ENCODE data around the gene KDM8.
A peak's percentile ranks its signal among the peaks of the same experiment; 100 is the strongest.

Gene KDM8

DNA sequence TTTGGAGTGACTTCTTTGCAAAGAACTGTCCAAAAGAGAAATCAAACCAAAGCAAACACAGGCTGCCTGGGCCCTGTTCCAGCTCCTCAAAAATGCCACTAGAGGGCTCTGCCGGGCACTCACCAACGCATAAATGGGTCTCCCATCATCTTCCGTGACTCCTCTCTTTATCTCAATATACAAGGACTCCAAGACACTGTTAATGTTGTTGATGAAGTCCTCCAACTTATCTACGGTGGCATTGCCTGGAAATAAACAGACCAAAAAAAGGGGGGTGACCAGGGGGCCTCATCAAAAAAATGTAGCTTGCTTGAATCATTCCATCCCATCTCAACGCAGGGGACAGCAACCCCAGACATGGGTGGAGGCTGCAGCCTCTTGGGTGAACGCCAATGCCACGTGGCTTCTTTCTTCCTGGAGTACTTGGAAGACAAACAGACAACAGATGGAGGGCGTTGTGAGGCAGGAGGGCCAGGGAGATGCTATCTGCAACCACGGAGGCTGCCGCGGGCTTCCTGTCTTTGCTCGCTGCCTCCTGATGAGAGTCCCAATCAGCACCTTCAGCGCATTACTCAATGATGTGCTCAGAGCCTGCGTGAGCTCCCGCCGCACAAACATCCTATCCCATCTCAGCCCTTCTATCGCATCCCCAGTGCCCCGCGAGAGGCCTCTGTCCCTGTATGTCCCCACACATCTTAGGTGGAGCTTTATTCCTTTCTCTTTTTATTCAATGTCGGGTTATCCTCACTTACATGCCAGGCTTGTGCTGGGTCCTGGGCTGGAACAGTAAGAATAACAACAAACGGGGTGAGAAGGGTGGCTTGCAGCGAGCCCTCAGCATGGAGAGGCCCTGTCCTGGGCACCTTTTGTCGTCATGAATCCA lies 32.0 kb downstream of the KDM8 start:
- TF ChIP-seq, protein P1, sequence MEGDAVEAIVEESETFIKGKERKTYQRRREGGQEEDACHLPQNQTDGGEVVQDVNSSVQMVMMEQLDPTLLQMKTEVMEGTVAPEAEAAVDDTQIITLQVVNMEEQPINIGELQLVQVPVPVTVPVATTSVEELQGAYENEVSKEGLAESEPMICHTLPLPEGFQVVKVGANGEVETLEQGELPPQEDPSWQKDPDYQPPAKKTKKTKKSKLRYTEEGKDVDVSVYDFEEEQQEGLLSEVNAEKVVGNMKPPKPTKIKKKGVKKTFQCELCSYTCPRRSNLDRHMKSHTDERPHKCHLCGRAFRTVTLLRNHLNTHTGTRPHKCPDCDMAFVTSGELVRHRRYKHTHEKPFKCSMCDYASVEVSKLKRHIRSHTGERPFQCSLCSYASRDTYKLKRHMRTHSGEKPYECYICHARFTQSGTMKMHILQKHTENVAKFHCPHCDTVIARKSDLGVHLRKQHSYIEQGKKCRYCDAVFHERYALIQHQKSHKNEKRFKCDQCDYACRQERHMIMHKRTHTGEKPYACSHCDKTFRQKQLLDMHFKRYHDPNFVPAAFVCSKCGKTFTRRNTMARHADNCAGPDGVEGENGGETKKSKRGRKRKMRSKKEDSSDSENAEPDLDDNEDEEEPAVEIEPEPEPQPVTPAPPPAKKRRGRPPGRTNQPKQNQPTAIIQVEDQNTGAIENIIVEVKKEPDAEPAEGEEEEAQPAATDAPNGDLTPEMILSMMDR (IDR thresholded peaks at IDR 0.05; ENCODE audit: insufficient read depth, missing control alignments), result peak; percentile 82
- FAIRE-seq (no peak), DNase-seq (ENCODE audit: insufficient read length, low spot score) (no peak)

DNA sequence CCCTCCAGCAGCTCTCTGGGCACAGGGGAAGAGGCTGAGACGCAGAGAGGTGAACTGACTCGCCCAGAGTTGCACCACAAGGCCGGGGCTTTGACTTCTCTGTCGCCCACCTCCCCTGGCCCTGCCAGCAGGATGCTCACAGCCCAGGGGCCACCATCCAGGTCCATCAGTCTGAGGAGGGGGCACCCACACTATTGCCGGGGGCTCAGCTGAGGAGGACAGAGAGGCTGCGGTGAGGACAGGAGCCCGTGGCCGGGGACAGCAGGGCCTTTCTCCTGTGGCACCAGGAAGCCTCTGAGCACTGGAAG lies 32.6 kb downstream of the KDM8 start:
- TF ChIP-seq, protein P1 (IDR thresholded peaks at IDR 0.05; ENCODE audit: insufficient read depth, missing control alignments), result no peak
- DNase-seq (ENCODE audit: insufficient read length, low spot score) (no peak), FAIRE-seq (no peak)

DNA sequence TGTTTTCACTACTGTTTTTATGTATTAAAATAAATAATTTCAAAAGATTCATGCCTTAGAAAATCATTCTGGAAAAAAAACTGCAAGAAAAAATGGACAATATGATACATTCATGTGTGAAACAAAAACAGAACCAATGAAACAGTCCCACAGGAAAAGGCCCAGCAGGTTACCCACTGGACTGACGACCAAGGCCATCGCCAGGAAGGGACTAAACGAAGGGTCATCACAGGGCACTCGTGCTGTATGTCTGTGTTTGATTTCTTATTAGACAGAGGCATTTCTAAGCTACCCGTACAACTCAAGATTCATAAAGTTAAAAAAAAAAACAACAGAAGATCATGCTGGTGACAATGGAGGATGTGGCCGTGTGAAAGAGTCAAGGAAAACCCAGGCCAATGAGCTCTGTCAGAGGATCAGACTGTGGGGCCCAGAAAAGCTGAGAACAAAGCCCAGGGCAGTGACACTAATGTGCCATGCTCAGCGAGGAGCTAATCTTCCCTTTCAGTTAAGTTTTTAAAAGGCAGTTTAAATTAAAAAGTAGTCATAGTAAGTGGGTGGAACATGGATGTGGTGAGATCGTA lies 33.4 kb downstream of the KDM8 start:
- TF ChIP-seq, protein P1 (IDR thresholded peaks at IDR 0.05; ENCODE audit: insufficient read depth, missing control alignments), result no peak
- DNase-seq (ENCODE audit: insufficient read length, low spot score) (no peak), FAIRE-seq (no peak)

DNA sequence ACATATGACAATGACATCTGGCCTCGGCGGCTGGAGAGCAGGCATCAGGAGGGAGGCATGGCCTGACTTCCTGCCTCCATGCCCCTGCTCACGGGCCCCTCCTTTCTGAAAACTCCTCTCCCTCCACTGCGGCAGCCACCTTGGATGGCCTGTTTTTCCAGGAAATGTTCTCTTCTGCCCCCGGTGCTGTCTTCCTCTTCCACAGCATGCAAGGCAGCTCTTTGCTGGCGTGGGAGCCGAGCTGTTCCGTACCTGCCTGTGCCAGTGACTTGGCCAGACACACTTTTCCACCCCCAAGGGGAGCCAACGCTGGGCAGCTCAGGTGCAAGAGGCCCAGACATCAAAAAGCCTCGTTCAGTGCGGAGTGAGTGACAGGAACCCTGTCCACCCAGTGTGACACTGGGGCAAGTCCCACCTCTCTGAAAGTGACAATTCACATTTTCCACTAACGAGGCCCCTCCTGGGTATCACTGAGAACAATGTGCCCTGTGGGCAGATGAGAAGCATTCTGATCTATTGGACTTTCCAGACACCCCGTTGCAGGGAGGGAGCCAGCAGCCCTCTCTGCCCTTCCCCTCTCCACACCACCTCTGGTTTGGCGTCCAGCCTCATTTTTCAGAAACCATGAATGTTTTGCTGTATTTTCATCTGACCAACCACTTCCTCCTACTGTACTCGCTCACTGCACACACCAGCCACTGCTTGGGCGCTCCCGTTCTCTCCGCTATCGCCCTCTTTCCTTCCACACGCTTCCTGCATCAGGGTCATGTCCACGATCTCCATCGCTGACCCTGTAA lies 34.1 kb downstream of the KDM8 start:
- DNase-seq (ENCODE audit: insufficient read length, low spot score) (no peak), FAIRE-seq (no peak)
- TF ChIP-seq, protein P1 (IDR thresholded peaks at IDR 0.05; ENCODE audit: insufficient read depth, missing control alignments), result no peak

DNA sequence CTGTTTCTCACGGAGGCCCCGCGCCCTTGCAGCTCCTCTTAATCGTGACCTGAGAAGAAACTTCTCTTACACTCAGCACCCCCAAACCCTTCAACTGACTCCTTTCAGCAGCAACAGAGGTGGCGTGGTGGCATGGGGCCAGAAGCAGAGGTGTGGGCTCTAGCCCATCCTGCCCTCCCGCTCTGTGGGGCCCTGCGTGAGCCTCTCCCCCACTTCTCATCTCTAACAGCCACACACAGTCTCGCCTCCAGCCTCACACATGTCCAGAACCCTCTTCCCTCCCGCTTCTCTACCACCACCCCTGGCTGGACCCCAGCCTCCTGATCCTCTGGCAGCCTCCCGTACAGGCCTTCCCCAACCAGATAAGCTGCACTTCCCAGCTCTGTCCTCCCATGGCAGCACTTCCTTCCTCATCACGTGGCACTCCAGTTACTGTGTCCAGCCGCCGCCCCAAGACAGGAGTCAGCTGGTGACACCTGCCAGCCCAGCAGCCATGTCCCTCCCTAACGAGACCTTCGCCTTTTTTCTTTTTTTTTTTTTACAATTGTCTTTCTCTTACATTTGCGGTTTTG lies 34.8 kb downstream of the KDM8 start:
- TF ChIP-seq, protein P1 (IDR thresholded peaks at IDR 0.05; ENCODE audit: insufficient read depth, missing control alignments), result no peak
- no peak for FAIRE-seq

DNA sequence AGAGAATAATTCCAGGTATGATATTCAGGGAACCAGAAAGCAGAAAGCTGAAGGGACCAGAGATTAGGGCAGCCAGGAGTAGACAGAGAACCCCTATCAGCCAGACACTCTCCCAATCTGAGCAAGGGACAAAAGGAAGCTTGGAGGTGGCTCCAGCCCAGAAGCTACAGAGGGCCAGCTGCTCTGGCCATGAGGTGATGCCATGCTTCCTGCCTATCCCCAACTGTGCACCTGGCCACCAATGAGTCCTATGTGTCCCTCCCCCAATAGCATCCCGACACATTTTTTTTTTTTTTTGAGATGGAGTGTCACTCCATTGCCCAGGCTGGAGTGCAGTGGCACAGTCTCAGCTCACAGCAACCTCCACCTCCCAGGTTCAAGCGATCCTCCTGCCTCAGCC lies 35.3 kb downstream of the KDM8 start:
- no peak for DNase-seq (ENCODE audit: insufficient read length, low spot score)
- TF ChIP-seq, protein P1 (IDR thresholded peaks at IDR 0.05; ENCODE audit: insufficient read depth, missing control alignments), result no peak
- FAIRE-seq, result no peak

More for the DNA sequence above, 34.8 kb downstream of the KDM8 start:
- no peak for DNase-seq (ENCODE audit: insufficient read length, low spot score)
